HG03097 (cell line): Measurements from ENCODE around the gene PRR36.
A peak's percentile ranks its signal among the peaks of the same experiment; 100 is the strongest.

Source experiments
- ATAC-seq: cut with Tn5 transposase; IDR thresholded peaks from one replicate; pipeline ENCODE4 v1.9.1; 2021; ENCODE audit not compliant: unreplicated experiment, low FRiP score

The PRR36 gene

DNA sequence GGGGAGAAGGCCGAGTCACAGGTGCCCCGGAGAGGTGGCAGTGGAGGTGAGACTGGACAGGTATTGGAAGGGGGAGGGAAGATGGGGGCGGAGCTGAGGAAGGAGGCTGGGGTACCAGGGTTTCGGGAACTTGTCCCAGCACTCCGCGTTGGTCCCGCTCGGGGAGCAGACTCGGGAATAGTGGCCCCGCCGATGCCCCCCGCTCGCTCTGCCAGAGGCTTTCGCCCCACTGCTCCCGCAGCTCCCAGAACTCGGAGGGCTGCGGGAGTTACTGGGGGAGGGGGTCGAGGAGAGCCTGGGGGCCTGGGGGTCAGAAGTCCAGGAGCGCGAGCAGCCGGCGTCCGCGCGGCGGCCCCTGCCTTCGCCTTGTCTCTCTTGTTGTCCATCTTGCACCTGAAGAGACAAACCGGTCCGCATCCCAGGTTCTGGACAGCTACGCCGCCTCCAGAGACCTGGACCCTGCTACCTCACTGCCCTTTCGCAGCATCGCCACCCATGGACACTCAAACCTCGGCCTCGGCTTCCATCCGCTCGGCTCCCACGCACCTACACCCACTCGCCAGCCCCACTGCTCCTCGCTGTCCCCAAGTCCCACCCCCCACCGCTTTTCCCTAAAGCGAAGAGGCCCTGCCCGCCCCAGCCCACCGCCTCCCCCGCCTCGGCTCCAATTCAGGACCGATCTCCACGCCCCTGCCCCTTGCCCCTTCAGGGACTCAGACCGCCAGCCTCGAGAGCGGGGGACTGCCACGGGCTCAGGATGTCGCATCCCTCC, 700 bp downstream of the PRR36 start:
- no peak for ATAC-seq

DNA sequence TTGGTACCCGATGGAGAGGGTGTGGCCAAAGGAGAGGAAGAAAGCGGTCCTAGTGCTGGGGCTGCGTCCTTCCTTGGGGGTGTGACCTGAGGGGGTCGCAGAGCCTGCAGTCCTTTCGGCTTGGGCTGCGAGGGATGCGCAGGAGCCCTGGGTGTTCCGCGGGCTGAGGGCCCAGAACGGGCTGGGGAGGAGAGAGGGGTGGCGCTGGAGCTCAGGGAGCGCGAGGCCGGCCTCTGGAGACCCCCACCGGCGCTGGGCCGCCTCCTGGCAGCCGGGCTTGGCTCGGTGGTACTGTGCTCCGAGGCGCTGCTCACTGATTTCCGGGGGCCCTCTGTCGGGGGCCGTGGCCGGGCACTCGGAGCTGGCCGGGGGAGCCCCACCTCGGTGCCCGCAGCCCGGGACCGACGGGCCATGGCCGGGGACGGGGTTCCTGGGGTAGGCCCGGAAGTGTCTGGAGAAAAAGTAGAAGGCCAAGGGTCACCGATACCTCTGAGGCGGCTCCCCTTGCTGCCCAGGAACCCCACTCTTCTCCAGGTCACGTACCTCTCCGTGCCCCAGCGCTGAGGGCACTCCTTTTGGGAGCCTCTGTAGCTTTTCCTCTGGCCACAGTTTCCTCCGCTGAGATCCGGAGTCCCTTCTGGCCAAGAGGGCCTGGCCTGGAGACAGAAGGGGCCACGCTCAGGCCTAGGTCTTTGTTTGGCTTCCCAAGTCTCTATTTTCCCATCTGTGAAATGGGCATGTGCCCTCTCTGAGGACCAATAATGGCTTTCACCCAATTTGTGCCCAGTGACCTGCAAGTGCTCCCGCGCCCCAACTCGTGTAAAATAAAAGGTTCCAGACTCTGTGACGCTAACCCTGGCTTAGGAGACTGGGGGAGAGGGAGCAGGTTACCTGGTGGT, 1.6 kb downstream of the PRR36 start:
- no peak for ATAC-seq

DNA sequence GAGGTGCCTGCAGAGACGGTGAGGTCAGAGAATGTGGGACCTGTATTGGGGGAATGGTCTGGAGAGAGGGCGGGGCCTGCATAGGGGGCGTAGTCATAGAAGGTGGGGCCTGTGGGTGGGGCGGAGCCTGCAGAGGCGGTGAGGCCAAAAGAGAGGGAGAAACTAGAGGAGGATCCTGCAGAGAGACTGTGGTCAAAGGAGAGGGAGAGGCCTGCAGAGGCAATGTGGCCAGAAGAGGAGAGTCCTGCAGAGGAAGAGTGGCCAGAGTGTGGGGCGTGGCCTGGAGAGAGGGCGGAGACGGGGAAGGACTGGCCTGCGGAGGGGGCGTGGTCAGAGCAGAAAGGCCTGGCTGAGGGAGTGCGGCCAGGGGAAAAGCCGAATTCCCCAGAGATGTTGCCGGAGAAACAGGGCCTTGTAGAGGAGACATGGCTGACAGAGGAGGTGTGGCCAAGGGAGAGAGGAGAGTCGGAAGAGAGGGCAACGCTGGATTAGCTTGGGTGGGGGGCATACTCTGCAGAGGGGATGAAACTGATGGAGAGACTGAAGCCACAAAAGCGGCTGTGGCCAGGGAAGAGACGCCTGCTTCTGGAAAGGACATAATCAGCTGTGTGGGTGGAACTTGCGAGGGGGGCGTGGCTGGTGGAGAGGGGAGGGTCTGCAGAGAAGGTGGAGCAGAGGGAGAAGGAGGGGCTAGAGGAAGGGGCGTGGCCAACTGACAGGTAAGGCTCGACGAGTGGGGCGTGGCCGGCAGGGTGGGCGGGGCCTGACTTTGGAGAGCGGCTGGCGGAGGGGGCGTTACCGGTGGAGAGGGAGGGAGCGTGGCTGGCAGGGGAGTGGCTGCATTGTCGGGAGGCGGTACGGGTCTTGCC, 2.5 kb downstream of the PRR36 start:
- no peak for ATAC-seq

DNA sequence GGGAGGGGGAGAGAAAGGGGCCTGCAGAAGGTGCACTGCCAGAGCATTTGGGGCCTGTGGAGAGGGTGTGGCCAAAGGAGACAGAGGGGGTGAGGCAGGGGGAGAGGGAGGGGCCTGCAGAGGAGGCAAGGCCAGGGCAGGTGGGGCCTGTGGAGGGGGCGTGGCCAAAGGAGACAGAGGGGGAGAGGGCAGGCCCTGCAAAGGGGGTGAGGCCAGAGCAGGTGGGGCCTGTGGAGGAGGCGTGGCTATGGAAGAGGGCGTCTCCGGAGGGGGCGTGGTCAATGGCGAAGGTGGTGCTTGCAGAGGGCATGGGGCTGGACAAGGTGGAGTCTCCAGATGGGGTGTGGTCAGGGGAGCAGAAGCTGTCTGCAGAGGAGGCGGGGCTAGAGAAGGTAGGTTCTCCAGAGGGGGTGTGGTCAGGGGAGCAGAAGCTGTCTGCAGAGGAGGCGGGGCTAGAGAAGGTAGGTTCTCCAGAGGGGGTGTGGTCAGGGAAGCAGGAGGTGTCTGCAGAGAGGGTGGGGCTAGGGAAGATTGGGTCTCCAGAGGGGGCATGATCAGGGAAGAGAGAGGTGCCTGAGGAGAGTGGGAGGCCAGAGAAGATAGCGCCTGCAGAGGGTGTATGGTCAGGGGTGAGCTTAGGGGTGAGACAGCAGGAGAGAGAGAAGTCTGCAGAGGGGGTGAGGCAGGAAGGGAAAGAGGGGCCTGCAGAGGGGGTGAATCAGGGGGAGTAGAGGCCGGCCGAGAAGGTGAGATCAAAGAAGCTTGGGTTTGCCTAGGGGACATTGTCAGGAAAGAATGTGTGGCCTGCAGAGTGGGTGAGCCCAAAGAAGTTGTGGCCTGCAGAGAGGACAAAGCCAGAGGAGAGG, 3.4 kb downstream of the PRR36 start:
- no peak for ATAC-seq

DNA sequence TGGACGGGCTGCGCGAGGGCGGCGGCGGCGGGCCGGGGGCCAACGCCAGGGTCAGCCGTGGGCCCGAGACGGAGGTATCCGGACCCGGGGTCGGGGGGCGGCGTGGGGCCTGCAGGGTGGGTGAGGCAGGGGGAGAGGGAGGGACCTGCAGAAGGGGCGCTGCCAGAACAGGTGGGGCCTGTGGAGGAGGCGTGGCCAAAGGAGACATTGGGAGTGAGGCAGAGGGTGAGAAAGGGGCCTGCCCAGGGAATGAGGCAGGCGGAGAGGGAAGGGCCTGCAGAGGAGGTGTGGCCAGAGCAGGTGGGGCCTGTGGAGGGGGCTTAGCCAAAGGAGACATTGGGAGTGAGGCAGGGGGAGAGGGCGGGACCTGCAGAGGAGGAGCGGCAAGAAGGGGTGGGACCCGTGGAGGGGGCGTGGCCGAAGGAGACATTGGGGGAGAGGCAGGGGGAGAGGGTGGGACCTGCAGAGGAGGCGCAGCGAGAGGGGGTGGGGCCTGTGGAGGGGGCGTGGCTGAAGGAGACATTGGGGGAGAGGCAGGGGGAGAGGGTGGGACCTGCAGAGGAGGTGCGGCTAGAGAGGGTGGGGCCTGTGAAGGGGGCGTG, 4.2 kb downstream of the PRR36 start:
- ATAC-seq, result no peak

DNA sequence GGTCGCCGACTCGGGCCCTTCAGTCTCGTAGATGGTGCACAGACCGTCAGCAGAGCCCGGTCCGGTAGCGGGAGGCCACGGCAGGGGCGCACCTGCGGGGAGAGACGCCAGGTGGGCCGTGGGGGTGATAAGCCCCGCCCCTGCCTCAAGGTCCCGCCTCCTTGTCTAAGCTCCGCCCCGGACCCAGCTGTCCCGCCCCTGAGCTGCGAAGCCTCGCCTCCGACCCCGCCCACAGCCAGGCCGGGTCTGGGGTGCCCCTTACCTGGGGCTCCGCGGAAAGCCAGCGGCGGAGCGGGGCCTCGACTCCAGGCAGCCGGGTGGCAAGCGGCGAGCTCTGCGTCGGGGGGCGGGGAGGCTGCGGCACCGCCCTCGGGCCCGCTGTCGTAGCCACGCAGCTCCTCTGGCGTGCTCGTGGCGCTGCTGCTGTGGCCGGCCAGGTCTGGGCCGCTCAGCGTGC, 4.7 kb downstream of the PRR36 start:
- peak; percentile 35 for ATAC-seq

DNA sequence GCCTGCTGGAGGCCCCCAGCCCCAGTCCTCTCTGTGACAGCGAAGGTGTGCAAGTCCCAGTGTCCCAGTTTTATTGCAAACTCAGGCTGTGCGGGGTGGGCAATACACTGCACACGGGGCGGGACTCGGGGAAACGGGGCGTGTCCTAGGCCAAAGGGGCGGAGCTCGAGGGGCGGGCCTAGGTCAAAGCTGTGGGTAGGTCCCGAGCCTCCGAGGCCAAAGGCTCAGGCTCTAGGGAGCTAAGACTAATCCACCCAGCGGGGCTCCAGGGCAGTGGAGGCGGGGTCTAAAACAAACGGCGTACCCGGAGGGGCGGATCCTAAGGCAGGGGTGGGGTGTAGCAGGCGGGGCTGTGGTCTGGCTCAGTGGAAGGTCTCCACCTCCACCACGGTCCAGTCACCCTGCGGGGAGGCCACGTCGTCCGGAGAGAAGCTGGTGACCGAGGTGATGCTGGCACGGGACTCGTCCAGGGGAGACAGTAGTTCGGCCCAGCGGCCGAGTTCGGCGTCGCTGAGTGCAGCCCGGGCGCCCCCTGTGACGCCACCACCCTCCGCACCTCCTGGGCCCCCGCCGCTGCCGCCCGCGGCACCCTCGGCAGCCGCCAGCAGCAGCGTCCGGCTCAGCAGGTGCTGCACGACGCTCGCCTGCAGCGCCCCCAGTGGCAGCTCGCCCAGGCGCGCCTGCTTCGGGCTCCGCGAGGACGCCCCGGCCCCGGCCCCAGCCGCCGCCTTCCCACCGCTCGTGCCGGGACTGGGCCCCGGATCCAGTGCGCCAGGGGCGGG, 5.3 kb downstream of the PRR36 start:
- peak; percentile 52 for ATAC-seq

DNA sequence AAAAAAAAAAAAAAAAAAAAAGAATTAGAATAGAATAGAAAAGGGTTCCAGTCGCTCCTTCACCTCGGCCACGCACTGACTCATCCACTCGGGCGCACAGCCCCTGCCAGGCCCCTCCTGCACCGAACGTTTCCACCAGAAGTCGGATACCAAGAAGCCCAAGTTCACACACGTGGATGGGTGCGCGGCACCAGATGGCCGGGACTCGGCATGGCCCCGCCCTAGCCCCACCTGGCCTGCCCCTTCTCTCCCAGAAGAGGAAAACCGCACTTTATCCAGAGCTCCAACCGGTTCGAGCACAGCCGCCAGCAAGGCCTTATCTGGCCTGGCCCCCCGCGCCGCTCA, 5.9 kb downstream of the PRR36 start:
- ATAC-seq, result no peak

DNA sequence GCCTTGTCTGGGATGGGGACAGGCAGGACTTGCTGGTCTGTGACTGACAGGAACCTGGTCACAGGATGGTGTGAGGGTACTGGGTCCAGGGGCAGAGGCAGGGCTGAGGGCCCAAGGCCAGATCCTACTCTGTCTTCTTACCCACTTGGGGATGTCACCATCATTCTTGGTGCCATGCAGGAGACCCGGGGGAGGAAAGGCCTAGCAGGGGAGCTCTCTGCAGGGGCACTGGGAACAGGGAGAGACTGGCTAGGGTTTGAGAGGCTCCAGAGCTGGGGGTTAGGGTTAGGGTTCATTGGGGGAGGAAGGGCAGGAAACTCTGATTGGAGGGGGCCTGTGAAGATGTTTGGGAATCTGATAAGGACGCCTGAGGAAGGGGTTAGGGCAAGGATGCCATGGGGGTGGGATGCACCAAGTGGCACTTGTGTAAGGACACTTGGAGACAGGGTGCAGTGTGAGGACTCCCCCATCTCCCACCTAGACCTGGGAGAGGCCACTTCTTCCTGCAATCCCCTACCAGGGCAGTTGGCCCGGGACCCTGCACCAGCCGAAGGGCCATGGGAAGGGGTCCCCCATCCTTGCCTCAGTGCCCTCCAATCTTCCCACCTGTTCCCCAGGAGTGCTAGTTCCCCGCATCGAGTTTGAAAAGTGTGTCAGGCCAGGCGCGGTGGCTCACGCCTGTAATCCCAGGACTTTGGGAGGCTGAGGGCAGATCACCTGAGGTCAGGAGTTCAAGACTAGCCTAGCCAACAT, 6.9 kb downstream of the PRR36 start:
- ATAC-seq, result no peak

DNA sequence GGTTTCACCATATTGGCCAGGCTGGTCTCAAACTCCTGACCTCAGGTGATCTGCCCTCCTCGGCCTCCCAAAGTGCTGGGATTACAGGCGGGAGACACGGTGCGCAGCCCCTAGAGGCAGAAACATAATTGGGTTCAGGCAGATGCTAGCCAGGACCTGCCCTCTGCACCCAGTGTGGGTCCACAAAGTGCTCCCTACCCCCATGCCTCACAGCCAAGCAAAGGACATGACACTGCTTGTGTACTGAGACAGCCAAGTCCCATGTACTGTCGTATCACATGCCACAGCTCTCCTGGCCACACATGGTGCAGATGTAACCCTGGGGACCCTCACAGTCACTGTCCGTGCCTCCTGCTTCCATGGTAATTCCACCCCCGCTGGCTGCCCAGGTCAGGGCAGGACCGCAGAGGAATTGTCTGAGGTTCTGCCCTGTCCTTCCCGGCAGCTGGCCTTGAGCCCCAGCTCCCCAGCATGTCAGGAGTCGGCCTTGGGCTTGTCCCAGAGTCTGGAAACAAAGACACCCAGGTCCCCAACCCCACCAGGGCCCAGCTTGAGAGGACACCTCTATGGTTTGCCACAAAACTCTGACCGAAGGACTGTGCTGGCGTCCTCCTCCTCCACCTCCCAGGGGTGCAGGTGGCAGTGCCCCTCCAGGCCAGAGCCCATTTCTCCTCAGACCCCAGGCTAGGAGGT, 7.6 kb downstream of the PRR36 start:
- no peak for ATAC-seq

DNA sequence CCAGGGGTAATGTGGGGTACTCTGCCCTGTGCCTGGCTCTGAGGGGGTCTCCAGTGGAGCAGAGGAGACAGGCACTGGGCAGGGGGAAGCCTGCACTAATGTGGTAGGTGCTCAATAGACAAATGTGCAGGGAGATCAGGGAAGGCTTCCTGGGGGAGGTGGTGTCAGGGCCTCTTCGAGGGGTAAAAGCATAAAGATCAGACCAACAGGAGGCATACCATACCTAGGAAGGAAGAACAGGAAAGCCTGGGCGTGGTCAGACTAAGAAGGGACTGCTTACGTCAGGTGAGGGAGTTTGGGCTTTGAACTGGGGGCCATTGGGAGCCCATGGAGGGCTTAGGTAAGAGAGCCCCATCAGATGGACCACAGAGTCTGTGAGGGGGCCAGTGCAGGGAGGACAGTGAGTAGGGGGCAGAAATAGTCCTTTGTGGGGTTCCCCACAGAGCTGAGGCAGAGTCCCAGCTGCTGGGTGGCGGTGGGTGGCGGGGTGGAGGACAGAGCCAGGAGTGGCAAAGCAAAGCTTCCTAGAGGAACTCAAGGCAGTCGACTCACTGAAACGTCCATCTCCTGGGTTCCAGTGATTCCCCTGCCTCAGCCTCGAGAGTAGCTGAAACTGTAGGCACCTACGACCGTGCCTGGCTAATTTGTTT, 8.8 kb downstream of the PRR36 start:
- no peak for ATAC-seq

DNA sequence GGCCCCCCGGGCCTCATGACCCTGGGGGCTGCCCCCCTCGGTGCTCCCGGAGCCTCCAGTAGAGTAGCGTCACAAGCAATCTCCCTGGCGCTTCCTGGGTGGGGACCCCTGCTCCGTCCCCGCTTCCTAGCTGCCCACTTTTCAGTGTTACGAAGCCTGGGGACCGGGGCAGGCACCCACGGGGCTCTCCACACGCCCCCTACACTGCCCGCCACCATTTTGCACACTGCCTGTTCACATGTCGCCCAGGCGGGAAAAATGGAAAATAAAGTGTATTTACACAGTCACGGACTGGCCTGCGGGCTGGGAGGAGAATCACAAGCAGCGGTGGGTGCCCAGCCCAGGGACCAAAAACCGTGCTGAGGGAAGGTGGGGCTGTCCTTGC, 9.5 kb downstream of the PRR36 start:
- ATAC-seq, result no peak

DNA sequence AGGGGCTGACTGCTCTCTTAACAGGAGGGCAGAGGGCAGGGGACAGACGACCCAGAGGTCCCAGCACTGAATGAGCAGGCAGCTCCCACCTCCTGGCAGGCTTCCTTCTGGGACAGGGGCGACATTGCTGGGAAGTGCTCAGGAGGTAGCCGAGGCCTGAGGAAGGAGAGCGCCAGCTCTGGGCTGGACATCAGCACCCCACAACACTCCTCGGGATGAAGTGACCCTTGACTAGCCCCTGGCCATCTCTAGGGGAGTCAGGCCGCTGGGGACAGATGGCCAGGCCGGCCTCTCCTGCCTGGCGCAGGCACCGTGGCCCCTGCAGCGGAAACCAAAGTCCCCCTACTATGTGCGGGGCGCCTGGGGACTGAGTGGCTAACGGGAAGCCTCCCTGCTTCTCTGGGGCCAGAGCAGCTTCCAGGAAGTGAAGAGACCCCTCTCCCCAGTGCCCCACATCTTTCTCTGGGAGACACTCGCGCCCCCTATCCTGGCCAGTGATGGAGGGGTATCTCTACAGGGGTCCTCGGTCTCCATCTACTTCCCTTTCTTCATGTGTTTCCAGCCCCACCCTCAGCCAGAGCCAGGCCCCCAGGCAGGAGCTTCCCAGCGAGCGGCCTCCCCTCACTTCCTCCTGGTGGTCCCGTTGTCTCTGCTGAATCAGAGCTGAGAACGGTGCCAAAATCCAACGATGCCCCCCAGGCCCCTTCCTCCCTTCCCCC, 10.1 kb downstream of the PRR36 start:
- ATAC-seq, result no peak

DNA sequence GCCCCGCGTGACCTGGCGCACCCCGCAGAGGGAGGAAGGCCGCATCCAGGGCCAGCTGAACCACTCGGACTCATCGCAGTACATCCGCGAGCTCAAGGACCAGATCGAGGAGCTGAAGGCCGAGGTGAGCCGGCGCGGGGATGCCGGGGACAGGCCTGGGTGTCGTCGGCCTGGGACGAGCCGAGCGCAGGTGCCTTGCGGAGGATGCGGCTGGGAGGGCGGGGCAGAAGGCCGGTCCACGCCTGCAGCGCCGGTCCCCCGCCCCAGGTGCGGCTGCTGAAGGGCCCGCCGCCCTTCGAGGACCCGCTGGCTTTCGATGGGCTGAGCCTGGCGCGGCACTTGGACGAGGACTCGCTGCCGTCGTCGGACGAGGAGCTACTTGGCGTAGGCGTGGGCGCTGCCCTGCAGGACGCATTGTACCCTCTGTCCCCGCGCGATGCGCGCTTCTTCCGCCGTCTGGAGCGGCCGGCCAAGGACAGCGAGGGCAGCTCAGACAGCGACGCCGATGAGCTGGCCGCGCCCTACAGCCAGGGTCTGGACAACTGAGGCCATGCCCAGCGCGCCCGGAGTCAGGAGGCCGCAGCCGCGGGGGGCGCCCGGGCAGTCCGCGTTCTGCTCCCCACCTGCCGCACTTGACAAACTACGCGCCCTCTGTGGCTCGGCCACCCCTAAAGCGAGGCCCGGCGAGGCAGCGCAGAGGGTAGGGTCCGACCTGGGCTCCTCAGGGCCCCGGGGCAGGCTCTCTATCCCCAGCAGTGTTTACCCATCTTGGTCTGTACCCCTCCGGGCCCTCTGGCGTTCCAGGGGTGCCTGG, 10.8 kb downstream of the PRR36 start:
- no peak for ATAC-seq

DNA sequence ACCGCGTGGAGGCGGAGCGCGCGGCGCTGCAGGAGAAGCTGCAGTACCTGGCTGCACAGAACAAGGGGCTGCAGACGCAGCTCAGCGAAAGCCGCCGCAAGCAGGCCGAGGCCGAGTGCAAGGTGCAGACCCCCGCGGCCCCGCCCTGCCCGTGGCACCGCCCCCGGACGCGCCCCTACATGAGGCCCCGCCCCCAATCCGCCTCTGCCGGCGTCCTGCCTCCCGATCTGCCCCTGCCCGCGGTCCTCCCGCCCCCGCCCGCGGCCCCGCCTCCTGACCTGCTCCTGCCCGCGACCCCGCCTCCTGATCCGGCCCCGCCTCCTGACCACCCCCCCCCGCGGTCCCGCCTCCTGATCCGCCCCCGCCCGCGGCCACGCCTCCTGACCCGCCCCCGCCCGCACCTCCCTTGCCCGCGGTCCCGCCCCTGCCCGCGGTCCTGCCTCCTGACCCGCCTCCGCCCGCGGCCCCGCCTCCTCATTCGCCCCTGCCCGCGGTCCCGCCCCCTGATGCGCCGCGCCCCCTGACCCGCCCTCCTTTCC, 11.7 kb downstream of the PRR36 start:
- no peak for ATAC-seq
